Measurements from ENCODE around the gene LRRC51.

Gene LRRC51

DNA sequence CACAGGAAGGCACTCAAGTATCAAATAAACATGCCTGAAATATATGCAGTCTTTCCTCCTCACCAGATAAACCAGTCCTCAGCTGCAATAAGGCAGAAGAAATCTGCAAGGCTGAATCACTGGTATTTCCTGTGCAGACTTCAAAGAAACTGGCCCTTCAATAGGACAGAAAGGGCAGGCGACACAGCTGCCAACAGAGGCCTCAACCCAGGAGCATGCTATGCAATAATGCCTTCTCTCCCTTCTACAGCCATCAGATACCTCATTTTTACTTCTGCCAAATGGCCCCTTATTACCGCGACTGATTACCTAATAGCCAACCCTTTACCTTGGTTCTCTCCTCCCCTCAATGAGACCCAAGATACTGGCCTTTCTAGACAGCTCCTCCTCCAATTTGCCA lies 8.3 kb upstream of the LRRC51 start:
- DNase-seq: no peak

DNA sequence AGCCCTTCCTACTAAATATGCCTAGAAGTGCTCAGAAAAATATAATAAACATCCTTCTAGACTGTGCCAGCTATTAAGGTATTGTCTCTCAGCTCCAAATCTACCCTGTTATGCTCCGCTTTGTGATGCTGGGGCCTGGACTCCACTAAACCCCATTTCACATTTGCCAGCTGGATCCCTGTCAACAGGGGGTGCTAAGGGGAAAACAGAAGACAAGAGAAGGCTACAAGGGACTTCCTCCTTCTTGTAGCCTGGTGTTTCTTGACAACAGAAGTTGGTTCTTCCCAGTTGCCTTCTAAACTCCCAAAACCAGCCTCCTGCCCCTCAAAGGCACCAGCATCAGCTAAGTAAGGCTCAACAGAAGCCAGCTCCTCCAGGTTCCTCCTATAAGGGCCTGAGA lies 5.5 kb upstream of the LRRC51 start:
- DNase-seq: no peak

DNA sequence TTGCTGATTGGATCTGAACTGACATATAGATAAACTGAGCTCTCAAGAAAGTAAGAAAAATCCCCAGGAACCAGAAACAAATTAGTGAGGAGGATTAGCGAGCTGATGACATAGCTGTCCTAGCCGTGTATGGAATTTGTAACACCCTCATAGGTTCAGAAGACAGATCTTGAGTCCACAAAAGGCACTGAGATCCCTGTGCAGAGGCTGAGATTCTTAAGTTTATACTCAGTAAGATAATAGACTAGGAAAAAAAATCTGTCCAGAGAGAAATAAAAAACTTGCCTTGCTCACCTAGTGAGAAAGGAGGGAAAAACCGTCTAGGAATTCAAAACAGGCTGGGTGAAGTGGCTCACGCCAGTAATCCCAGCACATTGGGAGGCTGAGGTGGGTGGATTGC lies 4.9 kb upstream of the LRRC51 start:
- no peak for DNase-seq

DNA sequence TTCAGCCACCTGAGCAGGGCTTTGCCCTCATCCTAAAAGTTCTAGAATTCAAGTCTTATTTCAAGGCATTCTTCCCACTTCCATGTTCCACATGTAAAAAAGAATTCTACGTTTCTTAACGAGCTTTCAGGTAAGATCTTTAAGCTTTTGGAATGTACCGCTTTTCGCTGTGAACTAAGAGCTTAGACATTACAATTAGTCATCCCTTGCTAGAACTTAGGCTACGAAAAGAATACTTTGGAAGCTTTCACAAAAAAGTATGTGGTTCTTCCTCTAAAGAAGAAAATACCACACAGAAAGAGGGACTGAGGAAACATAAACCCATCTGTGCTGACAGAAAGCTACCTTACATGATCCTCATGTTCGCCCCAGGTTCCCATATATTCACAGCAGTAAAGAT lies 2.2 kb upstream of the LRRC51 start:
- DNase-seq: no peak

DNA sequence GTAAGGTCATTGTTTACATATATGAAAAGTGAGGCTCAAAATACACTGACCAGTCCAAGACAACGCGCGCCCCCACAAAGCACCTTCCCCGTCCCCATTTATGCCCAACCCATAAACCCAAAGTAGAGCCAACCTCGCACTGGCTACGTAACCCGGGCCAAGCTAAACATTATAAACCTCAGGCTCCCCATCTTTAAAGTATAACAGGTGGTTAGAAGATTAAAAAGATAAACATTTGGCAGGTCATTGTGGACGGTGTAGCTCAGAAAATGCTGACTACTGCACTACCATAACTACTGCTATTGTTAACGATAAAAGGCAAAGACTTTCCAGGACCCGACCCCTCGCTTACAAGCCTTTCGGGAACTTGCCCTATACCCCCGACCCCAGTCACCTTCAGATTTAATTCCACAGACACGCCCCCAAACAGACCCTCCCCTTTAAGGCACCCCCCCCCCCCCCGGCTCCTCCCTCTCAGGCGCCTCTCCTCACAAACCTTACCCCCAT lies 778 bp upstream of the LRRC51 start:
- DNase-seq: no peak

DNA sequence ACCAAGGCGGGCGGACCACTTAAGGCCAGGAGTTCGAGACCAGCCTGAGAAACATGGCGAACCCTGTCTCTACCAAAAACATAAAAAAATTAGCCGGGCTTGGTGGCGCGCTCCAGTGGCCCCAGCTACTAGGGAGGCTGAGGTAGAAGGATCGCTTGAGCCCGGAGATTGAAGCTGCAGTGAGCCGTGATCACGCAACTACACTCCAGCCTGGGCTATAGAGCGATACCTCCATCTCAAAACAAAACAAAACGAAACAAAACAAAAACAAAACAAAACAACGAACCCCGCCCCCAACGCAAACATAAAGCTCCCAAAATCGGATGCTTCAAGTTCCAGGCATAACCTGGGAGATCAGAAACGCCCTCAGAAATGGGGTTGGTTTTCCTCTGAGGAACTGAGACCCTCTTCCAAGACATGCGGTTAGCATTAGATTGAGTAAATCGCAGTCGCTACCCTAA lies 564 bp downstream of the LRRC51 start:
- DNase-seq: no peak

DNA sequence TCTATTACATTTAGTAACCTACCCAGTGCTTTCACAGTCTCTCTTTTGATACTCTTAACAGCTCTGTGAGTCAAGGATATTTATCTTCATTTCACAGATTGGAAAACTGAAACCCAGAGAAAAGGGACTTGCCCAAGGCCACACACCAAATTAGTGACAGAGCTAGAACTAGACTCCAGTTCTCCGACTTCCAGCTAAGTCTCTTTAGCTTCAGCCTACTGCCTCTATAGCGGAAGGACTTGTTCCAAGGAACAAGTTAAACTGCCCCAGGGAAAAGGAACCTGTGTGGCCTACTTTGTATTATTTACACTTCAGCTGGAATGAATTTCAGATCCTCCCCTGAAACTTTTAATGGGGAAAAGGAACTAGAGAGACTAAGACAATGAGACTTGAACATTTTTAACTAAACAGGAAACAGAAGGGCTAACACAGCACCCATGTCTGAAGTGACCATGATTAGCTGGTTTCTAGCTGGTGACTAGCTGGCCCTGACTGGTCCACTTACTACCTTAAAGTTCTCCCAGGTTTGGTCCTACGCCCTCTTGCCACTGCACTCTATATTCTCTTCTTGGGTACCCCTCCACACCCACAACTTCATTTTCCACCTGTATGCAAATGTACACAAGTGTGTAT lies 1.3 kb downstream of the LRRC51 start:
- DNase-seq: no peak

DNA sequence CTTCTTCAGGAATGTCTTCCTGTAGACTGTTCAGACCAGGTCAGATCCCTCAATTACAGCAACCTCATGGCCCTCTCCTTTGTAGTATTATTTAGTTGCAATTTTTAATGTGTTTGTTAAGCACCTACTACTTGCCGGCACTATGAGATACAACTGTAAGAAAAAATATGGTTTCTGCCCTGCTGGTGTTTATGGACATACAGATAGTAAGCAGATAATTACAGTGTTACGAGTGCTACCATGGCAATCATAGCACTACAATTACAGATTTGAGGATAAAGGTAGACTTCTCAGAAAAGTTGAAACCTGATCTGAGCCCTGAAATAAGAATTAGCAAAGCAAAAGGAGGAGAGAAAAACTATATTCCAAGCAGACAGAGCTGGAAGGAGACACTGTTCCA lies 2.8 kb downstream of the LRRC51 start:
- DNase-seq: no peak

DNA sequence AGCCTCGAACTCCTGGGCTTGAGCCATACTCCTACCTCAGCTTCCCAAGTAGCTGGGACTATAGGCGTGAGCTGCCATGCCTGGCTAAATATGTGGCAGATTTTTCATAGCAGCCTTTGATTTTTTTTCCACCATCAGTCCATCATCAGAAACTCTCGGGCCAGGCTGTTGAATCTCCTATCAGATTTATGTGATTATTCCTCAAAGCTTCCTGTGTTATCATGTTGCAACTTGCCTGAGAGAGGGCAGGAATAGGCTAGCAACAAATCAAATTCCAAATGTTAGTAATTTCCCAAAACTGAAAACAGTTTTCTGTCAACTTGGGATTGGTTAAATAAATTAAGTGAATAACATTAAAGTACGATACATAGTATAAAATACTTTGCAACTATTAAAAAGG lies 3.4 kb downstream of the LRRC51 start:
- DNase-seq: no peak

DNA sequence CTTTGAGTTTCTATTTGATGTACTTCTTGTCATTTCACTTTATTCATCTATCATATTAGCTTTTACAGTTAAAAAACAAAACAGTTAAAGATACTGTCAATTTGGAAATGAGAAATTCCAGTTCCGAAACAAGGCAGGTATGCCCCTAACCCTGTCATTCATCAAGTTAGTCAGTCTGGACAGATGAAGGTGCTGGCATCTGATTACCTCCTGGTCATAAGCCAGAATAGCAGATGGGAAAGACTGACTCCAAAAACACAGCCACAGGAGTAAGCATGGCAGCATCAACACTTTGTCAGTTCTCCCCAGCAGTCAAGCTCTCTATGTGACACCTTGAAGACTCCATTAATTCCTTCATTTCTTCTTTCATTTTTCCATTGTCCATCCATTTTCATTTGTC lies 4.3 kb downstream of the LRRC51 start:
- no peak for DNase-seq

DNA sequence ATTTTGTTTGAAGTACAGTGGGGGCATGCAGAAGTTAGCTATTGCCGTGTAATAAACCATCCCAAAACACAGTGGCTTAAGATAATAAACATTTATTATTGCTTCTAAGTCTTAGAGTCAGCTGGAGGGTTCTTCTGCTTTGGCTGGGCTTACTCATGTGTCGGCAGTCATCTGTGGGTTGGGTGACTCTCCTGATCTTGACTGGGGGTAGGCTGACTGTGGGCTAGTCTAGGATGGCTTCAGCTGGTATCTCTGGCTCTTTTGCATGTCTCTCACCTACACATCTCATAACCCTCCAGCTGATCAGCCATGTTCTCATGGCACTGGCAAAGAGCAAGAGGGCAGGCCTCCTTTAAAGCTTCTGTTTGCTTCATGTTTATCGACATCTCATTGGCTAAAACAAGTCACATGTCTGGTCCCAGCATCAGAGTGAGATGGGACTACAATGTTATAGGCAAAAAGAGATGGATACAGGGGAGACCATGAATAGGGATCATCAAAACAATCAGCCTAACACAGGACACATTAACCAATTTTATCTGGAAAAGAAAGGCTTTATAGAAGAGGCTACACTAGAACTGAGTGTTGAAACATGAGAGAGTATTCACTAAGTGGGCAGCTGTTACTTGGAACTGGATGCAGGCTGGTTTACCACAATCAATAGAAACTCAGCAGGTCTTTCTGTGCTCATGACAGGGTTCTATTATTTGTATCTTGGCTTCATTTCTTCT lies 5.1 kb downstream of the LRRC51 start:
- DNase-seq: no peak

DNA sequence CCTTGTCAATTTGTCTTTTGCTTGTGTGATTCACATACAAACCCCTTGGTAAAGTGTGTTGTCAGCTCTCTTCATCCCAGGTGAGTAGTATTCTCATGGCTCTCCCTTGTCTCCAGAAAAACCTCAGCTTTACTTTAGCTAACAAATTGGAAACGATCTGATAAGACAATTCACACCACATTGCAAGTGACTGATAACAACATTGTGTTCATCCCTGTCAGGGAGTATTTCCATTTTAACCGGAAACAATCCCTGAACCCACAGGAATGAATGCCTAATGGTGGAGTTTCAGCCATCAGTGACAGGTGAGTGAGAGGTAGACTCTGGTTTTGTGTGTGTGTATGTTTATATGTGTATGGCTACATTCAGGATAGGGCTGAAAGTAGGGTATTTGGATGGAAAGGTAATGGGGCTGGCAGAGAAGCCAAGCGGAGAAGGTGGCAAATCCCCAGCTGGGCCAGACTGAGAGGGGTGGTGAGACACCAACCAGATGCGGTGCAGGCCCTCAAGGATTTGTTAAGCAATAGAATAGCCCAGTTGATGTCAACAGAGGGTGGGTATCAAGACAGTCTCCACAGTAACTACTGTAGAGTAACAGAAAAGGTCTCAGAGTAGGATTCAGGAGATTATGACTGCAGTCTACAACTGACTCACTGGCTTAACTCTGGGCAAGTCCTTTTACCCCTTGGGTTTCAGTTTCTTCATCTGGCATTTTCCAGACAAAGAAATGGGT lies 7.6 kb downstream of the LRRC51 start:
- no peak for DNase-seq

DNA sequence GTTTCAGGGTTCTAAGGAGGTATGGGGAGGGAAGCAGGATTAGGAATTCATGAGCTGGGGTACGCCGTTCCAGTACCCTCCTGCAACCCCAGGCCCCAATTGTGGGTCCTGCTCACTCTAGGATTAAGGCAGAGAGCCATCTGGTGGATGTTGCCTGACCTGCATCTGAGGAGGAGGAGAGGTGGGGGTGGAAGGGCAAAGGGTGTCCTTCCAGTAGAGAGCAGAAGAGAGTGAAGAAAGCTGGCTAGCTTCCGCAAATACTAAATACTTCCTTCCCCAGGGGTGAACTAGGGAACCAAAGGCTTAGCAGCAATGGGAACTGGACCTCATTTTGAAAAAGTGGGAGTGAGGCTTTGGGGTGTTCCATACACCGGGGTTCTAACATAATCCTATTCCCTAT lies 10.6 kb downstream of the LRRC51 start:
- peak; percentile 46 for DNase-seq

DNA sequence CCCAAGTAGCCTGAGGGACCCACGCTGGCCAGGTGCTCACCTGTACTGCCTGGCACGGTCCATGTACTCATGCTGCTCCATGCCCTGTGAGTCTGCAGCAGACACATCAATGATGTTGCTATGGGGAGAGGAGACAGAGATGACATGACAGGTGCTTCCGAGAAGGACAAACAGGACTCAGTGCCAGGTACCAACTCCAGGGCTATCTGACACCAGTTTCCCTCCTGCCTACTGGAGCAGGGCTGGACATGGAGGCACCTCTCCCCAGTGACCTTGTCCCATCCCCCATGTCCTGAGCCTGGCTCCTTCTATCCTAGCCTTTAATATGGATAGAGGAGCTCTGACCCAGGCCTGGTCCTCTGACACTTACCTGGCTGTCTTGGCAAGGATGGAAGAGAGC lies 18.1 kb downstream of the LRRC51 start:
- no peak for DNase-seq

DNA sequence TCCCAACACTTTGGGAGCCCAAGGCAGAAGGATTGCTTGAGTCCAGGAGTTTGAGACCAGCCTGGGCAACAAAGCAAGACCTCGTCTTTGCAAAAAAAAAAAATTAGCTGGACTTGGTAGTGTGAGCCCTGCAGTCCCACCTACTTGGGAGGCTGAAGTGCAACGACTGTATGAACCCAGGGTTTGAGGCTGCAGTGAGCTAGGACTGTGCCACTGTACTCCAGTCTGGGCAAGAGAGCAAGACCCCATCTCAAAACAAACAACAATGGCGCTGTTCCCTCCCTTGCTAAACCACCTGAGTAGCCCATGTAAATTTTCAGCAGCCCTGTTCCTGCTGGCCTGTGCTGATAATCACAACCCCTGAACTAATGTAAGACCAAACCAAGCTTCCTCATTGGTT lies 19.4 kb downstream of the LRRC51 start:
- no peak for DNase-seq

DNA sequence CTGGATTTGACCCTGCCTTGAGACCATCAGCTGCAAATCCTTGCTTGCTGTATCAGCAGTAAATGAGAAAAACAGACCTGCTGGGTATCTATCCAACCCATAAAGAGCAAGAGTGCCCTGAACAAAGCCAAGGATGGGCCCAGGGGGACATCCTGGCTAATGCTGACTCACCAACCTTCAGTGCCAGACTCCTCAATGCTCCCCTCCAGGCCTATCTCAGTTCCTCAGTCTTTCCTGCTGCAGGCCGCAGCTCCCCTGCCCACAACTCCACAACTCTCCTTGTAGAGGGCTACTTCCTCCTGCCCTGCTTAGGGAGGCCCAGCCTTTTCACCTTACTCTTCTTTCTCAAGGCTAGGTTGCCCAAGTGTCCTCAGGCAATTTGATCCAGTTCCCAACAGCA lies 19.8 kb downstream of the LRRC51 start:
- DNase-seq: no peak

DNA sequence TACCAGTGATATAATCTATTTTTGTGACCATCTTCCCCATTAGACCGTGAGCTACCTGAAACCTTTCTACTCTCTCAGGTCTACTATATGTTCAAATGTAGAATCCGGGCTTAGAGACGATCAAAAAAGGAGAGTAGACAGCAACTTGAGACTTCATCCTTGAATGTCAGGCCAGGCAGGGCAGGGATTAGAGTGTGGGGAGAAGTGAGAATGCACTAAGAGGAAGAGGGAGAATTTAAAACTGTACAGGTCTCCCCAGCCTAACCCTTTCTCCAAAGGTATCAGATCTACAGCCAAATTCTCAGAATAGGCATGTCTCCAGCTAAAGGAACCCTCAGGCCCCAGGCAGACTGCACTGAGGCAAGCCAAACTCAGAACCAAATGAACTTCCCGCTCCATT lies 21.5 kb downstream of the LRRC51 start:
- DNase-seq: no peak

DNA sequence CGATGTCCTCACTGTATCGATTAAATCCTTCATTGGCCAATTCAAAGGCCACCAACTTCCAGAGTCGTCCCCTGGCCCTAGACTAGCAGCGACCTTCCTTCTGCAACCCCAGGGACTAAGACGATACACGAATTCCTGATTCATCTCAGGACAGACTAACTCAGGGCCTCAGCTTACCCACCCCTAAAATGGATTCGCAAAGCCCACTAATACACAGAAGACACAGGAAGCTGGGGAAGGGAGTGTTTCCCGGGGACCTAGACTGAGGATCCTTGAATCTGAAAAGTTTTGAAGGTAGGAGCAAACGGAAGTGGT lies 21.9 kb downstream of the LRRC51 start:
- DNase-seq: no peak

DNA sequence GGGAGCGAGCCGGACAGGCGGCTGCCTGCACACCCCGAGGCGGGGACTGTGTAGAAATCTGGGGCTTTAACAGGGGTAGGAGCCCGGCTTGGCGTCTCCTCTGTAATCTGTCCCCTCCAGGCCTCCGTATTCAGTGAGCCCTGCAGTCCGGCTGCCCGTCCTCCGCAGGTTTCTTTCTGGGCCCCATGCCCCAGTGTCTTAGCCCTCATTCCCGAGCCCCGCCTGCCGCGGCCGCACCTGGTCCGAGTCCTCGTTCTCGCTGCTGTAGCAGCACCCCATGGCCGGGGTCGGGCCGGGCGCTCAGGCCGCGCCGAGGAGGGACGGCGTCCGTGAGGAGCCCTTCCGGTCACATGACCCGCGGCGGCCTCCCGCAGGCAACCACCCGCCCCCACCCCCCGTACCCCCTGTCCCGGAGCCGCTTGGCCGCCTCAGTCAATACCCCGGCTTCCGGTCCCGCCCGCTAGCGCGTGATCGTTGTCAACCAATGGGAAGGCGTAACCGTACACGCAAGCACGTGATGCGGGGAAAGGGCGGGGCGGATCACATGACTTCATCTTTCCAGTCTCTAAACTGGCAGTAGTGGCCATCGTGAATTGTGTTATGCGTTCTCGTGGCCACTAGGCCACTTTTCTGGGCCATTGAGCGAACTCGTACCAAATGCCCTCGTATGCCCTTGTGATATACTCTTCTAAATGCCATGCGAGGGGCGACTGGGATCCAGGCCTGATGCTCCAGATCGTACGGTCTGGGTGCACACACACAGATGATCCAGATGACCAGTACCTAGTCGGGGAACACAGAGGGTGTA lies 22.5 kb downstream of the LRRC51 start, which contains the start of gene LAMTOR1:
TSS of gene LAMTOR1 (minus strand) at position 352 of the 808 bp plus-strand sequence. CDS start at position 279, 73 bp downstream.
- peak; percentile 96 for DNase-seq

DNA sequence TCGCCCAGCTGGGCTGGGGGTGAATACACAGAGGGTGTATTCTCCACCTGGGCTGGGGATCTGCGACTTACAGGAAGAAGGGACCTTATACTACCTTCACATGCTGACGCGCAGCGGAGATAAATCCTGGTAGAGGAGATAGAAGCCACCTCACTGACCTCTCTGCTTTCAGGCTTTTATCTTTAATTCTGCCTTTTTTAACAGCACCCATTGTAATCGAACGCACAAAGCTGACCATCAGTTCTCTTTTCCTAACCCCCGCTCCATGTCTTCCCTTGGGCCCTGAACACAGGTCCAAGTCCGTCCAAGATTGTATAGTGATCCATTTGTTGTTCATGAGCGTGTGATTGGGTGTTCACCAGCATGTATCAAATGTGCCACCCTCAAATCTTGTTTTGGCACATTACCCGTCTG lies 23.1 kb downstream of the LRRC51 start:
- DNase-seq: no peak

DNA sequence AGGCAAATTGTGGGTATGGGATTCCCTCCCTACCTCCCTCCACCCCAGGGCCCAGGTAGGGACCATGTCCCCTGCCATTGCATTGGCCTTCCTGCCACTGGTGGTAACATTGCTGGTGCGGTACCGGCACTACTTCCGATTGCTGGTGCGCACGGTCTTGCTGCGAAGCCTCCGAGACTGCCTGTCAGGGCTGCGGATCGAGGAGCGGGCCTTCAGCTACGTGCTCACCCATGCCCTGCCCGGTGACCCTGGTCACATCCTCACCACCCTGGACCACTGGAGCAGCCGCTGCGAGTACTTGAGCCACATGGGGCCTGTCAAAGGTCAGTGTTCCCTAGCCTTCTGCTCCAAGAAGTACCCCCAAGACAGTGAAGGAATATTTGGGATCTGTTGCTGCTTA lies 25.2 kb downstream of the LRRC51 start, which contains the start of gene TOMT:
TSS of gene TOMT (plus strand) at position 37 of the 400 bp plus-strand sequence. CDS start at position 65, 28 bp downstream.
- DNase-seq: no peak

DNA sequence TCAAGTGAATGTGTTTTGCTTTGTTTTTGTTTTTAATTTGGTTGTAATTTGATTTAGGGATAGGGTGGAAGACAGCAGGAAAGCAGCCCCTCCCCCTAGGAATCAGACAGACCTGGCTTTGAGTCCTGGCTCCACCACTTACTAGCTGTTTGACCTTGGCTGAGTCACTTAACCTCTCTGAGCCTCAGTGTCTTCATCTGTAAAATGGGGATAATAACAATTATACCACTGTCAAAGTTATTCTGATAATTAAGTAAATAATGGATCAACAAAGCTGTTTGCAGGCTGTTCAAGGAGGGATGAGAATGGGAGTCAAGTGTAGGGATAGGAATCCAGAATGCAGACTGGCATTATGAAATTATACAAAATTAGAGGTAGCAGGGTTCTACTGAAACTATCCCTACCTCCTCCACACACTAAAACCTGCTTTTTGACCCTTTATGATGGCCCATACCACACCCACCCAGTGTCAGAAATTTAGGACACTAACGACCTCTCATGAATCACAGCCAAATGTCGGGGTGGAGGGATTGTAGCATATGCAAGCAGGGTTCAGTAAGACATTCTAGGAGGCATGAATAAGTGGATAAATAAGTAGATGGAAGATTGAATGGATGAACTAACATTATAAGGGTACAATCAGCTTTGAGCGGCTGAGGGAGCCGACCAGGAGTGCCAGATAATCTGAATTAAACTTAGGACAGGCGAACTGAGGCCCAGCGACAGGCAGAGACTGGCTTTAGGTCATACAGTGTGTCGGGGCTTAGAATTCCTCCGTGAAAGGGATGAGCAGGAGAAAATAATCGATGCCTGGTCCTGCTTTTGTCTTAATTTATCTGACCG lies 30.9 kb downstream of the LRRC51 start:
- DNase-seq: no peak

Measured in activated effector memory CD4-positive, alpha-beta T cell treated with Interleukin-2 at 50 U/mL for 16 hours (primary cell).